ENCODE data around the gene MT1HL1.

- TF ChIP-seq EZH2 (IDR thresholded peaks at IDR 0.05; ENCODE audit: borderline replicate concordance, insufficient read depth, low read depth, low read length, poor library complexity, severe bottlenecking) = no peak
- TF ChIP-seq CTCF (IDR thresholded peaks at IDR 0.05) = no peak
These were observed at the start of gene MT1HL1 for GRCh38 chr1:237004116-237004515.

Measured in B cell (primary cell).